DMS53 (cell line): Measurements from ENCODE around the gene SLC26A3.
A peak's percentile ranks its signal among the peaks of the same experiment; 100 is the strongest.

ENCODE experiments used
- DNase-seq: peaks from one replicate; lab custom pipeline; 2025; lab: John Stamatoyannopoulos, UW

Gene SLC26A3

DNA sequence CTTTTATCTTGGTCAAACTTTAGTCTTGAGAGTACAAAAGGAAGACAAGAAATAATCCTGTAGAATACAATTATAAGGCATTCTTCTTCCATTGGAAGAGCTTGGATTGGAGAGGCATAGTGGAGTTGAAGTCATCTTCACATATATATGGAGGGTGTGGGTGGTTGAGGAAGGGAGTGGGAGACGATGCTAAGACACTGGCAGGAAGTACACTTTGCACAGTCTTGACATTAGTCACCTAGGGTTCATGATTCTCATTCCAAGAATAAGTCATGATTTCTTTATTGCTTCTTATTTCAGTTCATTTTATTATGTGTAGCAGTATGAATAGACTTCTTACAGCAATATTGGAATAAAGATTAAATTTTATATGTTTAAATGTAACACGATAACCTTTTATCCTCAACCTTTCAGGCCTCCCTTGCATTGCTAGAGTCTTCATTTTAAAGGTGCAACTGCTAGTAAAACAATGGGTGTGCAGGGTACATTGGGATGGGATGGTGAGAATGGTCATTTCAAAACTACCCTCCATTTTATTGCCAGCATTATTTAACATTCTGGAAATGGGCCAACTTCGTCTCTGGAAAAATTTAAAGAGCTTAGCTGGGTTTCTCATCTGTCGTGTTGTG is 12.3 kb upstream of the SLC26A3 start:
- no peak for DNase-seq

DNA sequence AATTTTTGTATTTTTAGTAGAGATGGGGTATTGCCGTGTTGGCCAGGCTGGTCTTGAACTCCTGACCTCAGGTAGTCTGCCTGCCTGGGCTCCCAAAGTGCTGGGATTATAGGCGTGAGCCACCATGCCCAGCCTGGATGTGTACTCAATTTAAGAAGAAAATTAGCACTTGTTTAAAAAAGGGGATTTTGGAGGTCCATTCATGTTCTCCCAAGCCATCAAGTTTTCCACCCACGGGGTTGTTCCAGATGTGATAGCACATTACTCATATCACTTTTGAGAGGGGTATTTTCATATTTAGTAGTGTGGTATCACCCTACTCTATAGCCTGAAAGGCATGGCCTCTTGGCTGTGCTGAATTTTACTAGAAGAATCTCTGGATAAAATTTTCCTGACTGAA is 10.5 kb upstream of the SLC26A3 start:
- DNase-seq, result no peak

DNA sequence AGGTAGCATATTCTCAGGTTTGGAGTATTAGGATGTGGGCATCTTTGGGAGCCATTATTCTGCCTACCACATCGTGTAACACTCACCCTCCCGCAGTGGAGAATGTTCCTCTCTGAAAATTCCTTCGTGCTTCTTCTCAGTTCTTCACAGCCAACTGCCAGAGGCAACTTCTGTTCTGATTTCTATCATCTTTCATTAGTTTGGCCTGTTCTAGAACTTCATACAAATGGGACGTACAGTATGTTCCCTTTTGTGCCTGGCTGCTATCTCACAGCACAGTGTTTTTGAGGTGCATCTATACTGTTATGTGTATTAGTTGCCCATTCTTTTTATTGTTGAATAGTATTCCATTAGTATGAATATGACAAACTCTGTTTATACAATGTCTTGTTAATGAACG is 8.9 kb upstream of the SLC26A3 start:
- no peak for DNase-seq

DNA sequence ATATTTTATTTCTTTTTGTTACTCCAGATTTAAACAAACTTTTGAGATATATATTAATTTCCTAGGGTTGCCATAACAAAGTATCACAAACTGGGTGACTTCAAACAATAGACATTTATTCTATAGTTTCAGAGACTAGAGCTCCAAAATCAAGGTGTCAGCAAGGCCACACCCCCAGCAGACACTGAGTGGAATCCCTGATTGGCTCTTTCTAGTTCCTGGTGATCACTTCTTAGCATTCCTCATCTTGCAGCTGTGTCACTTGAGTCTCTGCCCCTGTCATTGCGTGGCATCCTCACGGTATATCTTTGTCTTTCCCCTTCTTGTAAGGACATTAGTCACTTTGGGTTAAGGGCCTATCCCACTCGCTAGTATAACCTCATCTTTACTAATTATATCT is 7.6 kb upstream of the SLC26A3 start:
- DNase-seq, result no peak

DNA sequence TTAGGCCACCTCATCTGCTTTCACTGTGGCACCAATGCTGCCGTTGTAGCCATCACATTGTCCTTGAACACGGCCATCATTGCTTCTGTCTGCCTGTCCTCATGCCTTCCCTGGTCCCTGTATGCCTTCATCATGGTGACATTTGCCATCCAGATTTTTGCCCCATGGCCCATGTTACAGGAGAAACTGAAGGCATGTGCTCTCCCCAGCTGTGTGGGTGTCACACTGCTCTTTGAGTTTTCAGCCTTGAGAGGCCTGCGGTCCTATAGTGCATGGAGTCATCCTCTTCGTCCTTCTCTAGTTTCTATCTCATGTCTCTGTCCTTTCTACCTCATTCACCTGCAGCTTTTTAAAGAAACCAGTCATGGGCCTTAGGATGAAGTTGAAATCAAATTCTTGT is 6.2 kb upstream of the SLC26A3 start:
- DNase-seq, result no peak

DNA sequence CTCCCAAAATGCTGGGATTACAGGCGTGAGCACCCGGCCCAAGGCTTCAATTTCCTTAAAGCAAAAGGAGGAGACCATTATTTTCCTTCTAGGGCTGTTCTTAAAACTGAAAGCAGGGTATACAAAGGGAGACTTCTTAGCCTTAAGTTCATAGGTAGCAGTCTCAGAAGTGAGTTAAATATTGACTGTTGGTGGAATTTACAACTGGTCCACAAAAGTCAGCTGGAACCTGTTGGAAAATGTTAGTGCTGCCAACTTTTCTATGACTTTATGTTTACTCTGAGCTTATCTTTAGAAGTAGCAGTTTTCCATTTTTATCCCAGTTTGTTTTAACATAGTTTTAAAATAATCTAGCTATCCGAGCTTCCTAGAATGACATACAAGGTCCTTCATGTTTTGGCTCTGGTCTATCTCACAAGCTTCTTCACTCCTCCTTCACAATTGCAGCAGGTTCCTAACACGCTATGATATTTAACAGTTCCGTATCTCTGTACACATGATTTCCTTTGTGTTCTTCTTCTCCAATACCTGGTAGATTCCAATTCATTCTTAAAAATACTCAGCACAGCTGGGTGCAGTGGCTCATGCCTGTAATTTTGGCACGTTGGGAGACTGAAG is 3.3 kb downstream of the SLC26A3 start:
- DNase-seq, result no peak

DNA sequence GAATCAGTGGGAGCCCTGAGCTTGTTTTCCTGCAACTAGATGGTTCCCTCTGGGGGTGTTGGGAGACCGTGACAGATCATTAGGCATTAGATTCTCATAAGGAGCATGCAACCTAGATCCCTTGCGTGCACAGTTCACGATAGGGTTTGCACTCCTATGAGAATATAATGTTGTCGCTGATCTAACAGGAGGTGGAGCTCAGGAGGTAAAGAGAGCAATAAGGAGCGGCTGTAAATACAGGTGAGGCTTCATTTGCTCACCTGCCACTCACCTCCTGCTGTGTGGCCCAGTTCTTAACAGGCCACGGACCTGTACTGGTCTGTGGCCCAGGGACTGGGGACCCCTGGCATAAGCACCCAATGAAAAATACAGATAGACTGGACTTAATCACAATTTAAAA is 10.7 kb downstream of the SLC26A3 start:
- DNase-seq, result peak; percentile 26

DNA sequence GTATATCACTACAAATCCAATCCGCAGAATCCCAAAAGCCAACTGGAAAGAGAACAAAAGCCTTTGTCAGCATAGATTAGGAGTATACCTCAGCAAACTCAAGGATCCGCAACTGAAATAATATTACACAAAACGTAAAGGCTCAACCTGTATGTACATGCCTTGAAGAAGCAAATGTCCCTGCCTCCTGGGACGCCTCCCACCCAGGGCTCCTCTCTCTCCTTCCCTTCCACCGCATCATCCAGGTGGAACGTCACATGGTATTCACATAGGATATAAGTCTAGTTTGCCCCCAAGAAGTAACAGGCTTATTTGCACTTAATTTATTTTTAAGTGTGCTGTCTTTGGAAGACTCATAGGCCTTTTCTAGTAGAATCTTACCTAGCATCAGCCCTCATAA is 13.4 kb downstream of the SLC26A3 start:
- no peak for DNase-seq

DNA sequence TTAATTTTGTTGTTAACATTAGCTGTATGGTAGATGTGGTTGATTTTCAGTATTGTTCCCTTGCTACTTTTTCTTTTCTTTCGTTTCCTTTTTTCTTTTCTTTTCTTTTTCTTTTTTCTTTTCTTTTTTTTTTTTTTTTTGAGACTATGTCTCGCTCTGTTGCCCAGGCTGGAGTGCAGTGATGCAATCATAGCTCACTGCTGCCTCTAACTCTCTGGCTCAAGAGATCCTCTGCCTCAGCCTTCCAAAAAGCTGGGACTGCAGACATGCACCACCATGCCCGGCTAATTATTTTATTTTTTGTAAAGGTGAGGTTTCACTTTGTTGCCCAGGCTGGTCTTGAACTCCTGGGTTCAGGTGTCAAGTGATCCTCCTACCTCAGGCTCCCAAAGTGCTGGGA is 14.4 kb downstream of the SLC26A3 start:
- DNase-seq, result no peak

DNA sequence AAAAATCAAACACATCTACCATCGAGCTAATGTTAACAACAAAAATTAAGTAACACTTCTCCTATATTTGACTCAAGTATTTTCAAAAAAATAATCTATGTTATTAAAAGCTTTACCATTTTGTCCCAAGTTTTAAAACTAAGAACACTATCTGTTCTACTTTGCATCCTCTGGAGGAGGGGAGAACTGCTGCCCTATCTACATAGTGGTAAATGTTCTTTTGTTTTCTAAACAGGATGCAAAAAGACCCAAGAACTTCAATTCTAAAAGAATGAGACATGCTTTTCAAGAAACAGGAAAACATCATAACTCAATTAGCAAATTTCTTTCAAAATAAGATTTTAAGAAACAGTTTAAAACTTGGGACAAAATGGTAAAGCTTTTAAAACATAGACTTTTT is 14.8 kb downstream of the SLC26A3 start:
- DNase-seq, result no peak

DNA sequence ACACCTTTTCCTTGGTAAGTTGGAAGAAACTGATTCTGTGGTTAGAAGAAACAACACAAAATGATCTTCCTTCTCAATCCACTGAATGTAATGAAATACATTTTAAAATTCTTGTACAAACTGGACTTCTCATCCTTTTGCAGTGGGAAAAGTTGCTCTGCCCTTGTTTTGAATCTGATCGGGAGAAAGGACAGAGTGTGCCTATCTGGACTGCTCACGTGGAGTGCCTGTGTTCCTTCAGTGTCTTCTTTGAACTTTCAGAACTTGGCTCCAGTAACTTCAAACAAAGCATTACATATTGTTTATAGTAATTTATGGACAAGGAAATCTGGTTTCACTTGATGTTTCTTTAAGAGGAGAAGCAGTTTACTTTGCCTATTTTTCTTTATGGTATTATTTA is 17.1 kb downstream of the SLC26A3 start:
- no peak for DNase-seq

DNA sequence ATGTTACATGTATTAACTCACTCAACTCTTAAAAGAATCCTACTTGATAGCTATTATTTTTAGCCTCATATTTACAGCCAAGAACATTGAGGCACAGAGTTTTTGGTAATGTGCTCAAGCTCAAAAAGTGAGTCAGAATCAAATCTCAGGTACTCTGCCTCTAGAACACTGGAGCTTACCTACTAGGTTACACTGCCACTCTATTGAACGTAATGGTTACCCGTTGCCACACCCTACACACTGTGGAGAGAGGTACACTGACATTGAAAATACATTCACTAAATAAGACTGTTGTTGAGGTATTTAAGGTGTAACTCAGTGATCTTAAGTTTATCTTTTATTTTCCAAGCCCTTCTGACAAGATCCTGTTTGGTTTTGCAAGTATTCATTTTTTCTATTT is 17.9 kb downstream of the SLC26A3 start:
- no peak for DNase-seq

DNA sequence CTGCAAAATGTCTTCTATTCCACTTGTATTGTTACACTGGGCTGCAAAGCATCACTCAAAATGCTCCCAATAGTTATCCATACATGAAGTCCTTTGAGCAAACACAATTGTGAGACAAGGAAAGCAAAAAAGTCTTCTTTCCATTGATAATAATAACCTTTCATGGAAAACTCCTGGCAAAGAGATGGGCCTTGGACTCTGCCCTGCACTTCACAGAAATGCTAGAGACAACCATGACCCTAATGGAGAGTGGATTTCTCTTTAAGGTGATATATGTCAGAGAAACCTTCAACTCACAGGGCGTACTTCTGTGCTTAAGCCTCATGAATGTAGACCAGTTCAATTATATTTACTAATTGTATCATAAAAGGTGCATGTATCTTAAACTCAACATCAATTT is 19.4 kb downstream of the SLC26A3 start:
- DNase-seq, result no peak

DNA sequence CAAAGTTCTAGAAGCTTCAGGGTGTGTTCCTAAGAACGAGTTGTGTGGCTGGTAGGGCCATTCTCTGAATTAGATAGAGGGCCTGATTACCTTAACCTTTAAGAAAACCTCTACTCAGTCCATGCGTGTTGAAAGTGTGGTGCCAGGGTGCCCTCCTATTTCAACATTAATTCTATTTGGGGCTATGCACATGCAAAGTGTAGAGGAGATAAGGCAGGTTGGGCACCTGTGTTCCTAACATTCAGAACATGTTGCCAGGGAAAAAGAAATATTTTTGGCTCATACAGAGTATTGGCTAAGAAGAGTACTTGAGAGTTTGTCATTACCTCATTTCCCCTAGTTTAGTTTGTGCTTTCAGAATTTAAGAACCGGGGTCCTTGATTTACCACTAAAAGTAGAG is 20.6 kb downstream of the SLC26A3 start:
- DNase-seq, result no peak

DNA sequence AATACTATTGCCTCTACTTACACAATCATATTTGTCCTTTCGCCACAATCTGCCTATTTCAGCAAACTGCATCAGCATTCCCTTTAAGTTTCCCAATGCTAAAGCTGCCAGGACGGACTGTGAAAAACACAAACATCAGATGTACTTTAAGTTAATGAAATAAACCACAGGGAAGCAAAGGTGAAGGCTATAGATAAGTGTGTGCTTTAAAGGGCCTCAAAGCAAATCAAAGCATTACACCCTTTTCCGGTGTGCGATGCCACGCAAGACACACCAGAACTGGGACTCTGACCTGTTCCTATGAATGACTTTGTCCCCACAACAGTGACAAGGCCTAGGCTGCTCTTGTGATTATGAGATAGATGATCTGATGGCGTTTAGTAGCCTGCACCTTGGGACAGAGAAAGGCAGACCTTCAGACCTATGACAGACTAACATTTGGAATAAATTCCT is 23.4 kb downstream of the SLC26A3 start:
- no peak for DNase-seq

DNA sequence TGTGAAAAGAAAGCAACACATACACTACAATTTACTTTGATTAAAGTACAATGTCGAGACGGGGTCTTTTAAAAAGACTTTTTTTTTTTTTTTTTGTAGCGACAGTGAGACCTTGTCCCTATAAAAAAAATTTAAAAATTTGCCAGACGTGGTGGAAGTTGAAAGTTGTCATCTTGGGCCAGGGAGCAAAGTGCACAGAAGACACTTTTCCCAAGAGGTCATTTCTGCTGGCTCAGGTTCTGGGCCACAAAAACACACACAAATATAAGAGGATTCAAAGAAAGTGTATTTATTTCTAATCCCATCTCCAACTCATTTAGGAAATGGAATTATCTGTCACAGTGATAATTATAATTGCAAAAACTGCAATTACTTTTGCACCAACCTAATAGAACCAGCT is 24.7 kb downstream of the SLC26A3 start:
- DNase-seq, result no peak

DNA sequence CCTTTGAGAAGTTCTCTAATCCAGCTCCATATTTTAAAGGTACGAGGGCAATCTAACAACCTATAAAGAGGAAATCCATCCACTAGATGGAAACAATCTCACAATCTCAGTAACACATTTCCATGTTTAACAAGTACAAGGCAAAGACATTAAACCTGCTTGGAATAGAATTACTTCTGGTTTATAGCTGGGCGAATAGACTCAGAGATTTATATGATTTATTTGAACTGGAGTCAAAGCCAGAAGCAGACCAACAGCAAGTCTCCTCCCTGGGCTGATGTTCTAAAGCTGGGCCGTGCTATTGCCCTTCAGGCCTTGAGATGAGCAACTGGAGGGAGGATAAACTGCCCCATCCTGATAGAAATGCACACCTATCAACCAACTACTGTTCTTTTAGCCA is 25.3 kb downstream of the SLC26A3 start:
- DNase-seq, result no peak

DNA sequence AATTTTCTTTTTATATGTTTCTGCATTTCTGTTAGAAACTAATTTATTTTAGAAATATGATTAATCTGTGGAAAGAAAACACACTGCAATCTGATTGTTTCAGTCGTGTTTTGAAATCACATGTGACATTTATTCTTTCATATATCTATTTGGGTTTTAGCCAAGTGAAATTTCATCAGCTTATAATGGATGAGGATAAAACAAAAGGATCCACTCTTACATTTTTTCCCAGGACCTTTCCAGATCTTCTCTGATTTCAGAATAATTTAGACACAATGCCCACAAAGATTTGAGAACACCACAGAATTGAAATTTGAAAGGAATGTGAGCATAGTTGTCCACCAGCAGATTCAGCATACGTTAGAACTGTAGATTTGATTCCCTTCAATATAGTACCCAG is 30.0 kb downstream of the SLC26A3 start:
- no peak for DNase-seq

DNA sequence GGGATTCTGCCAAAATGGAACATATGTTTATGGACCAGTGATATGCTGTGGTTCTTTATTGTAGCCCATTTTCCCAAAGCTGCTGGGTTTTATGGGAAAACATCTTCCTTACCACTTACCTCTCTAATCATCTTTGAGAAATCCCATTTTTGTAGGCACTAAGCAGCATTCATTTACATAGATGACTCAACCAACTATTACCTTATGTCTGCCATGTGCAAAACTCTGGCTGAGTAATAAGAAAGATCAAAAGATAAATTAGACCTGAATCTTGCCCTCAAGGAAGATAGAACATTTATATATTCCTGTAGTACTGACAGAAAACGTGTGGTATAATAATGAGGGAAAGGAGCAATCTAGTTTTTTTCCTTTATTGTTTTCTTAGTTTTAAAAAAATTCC is 34.8 kb downstream of the SLC26A3 start:
- no peak for DNase-seq

DNA sequence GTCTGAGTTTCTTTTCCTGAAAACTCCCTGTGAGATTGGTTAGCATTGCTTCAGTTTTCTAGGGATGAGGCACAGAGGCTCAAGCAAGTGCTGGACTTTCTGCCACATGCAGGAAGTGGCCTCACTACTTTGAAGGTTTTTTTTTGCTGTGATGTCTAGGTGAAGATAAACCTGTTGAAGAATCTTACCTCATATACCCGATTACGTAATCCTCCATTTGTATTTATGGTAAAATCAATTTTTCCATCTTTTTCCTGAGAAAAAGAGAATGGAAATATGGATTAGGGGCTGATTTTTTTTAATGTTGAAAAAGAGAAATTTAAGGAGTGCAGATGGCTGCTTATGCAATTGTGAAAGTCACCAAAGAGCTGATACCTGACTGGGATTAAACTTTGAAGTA is 35.6 kb downstream of the SLC26A3 start:
- DNase-seq, result no peak

DNA sequence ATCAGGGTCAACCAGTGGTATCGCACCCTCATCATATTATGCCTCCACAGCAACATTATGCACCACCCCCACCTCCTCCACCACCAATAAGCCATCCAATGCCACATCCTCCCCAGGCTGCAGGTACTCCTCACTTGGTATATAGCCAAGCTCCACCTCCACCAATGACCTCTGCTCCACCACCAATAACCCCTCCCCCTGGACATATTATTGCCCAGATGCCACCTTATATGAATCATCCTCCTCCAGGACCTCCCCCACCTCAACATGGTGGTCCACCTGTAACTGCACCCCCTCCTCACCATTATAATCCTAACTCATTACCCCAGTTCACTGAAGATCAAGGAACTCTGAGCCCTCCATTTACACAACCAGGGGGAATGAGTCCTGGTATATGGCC is 44.4 kb downstream of the SLC26A3 start:
- no peak for DNase-seq

DNA sequence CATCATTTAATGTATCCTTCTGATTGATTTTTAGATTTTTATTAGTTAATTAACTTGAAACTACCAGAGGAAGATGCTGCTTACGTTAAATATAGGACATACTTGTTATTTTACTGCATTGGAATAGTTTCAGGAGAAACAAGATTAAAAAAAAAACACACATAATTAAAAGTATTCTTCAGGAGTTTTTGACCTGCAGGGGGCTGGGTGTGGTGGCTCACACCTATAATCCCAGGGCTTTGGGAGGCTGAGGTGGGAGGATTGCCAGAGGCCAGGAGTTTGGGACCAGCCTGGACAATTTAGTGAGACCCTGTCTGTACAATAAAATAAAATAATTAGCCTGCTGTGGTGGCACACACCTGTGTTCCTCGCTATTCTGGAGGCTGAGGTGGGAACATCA is 48.4 kb downstream of the SLC26A3 start:
- DNase-seq, result peak; percentile 15

DNA sequence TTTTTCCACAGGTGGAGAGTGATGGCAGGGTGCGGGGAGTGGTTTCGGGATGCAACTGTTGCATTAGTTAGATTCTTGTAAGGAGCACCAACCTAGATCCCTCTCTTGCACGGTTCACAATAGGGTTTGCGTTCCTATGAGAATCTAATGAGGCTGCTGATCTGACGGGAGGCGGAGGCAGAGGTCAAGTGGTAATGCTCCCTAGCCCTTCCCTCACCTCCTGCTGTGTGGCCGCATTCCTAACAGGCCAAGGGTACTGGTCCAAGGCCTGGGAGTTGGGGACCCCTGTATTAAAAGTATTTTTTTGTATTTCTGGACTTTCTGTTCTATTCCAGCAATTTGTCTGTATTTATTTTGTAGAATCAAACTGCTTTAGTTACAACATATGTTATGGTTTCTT is 51.9 kb downstream of the SLC26A3 start:
- DNase-seq, result no peak

DNA sequence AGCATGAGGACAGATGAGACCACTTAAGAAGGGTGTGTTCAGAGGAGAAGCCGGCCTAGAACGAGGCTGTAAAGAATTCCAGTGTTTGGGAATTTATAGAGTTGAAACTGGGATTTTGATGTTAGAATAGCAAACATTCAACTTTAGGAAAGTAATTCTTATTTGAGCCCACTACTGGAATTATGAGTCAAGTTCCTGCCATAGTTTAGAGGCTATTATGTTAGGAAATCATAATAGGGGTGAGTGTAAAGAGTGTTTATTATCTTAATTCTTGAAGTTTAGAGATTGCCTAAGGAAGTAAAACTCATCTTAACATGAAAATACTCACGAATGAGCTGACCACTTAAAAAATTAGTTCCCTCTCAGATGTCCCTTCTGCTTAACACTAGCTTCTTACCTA is 57.0 kb downstream of the SLC26A3 start:
- DNase-seq, result no peak
